Ishikawa (cell line): ENCODE measurements around the gene EPB41.

Experiments used
- CEBPB ChIP-seq: IDR thresholded peaks from 2 replicates; pipeline ENCODE4 v1.6.1; 2012
- CREB1 ChIP-seq: IDR thresholded peaks from 2 replicates; pipeline ENCODE4 v1.6.1; 2012; ENCODE audit warnings: low read depth
- EGR1 ChIP-seq: IDR thresholded peaks from 2 replicates; pipeline ENCODE4 v1.6.1; 2012
- EP300 ChIP-seq: IDR thresholded peaks from 2 replicates; pipeline ENCODE4 v1.6.1; 2012; ENCODE audit warnings: borderline replicate concordance
- FOXM1 ChIP-seq: IDR thresholded peaks from 2 replicates; pipeline ENCODE4 v1.6.1; 2012; ENCODE audit warnings: low read depth, borderline replicate concordance
- NFIC ChIP-seq: IDR thresholded peaks from 2 replicates; pipeline ENCODE4 v1.6.1; 2012
- RAD21 ChIP-seq: IDR thresholded peaks from 2 replicates; pipeline ENCODE4 v1.6.1; 2012; ENCODE audit warnings: low read depth
- TAF1 ChIP-seq: IDR thresholded peaks from 2 replicates; pipeline ENCODE4 v1.6.1; 2012; ENCODE audit warnings: low read depth, mild to moderate bottlenecking
- TCF12 ChIP-seq: IDR thresholded peaks from 2 replicates; pipeline ENCODE4 v1.6.1; 2012; ENCODE audit warnings: low read depth
- TEAD4 ChIP-seq: IDR thresholded peaks from 2 replicates; pipeline ENCODE4 v1.6.1; 2012
- YY1 ChIP-seq: IDR thresholded peaks from 2 replicates; pipeline ENCODE4 v1.6.1; 2012; ENCODE audit warnings: low read depth
- ZBTB7A ChIP-seq: IDR thresholded peaks from 2 replicates; pipeline ENCODE4 v1.6.1; 2012; ENCODE audit warnings: low read depth
- TF ChIP-seq, protein P1 (sequence below): IDR thresholded peaks from 2 replicates; pipeline ENCODE4 v1.6.1; 2012
- TF ChIP-seq, protein P2 (sequence below): IDR thresholded peaks from 2 replicates; pipeline ENCODE4 v1.6.1; 2012; ENCODE audit warnings: low read depth, mild to moderate bottlenecking
- TF ChIP-seq, protein P3 (sequence below): IDR thresholded peaks from 2 replicates; pipeline ENCODE4 v1.6.1; 2012

EPB41 gene

DNA sequence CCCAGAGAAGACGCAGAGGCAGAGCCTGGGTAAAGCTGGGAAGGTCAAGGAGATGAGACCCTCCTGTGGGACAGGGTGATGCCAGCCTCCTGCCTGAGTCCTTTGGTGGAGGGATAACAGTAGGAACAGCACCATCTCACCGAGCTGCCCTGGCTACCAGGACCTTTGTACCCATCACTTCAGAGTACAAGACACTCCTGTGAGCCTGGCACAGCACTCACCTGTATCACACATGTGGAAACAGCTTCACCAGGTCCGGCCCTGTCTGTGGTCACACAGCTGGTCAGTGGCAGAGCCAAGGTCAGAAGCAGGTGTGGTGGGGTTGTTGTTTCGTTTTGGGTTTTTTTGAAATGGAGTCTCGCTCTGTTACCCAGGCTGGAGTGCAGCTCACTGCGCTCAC, 214.4 kb downstream of the EPB41 start:
- TF ChIP-seq CEBPB (no peak), TEAD4 (no peak), ZBTB7A (no peak), EP300 (no peak), RAD21 (no peak), TAF1 (no peak), EGR1 (no peak), TCF12 (no peak), FOXM1 (no peak), YY1 (no peak), CREB1 (no peak), NFIC (no peak)
- TF ChIP-seq, protein P1, sequence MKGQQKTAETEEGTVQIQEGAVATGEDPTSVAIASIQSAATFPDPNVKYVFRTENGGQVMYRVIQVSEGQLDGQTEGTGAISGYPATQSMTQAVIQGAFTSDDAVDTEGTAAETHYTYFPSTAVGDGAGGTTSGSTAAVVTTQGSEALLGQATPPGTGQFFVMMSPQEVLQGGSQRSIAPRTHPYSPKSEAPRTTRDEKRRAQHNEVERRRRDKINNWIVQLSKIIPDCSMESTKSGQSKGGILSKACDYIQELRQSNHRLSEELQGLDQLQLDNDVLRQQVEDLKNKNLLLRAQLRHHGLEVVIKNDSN, result no peak
- TF ChIP-seq, protein P2, sequence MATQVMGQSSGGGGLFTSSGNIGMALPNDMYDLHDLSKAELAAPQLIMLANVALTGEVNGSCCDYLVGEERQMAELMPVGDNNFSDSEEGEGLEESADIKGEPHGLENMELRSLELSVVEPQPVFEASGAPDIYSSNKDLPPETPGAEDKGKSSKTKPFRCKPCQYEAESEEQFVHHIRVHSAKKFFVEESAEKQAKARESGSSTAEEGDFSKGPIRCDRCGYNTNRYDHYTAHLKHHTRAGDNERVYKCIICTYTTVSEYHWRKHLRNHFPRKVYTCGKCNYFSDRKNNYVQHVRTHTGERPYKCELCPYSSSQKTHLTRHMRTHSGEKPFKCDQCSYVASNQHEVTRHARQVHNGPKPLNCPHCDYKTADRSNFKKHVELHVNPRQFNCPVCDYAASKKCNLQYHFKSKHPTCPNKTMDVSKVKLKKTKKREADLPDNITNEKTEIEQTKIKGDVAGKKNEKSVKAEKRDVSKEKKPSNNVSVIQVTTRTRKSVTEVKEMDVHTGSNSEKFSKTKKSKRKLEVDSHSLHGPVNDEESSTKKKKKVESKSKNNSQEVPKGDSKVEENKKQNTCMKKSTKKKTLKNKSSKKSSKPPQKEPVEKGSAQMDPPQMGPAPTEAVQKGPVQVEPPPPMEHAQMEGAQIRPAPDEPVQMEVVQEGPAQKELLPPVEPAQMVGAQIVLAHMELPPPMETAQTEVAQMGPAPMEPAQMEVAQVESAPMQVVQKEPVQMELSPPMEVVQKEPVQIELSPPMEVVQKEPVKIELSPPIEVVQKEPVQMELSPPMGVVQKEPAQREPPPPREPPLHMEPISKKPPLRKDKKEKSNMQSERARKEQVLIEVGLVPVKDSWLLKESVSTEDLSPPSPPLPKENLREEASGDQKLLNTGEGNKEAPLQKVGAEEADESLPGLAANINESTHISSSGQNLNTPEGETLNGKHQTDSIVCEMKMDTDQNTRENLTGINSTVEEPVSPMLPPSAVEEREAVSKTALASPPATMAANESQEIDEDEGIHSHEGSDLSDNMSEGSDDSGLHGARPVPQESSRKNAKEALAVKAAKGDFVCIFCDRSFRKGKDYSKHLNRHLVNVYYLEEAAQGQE, result no peak
- TF ChIP-seq, protein P3, sequence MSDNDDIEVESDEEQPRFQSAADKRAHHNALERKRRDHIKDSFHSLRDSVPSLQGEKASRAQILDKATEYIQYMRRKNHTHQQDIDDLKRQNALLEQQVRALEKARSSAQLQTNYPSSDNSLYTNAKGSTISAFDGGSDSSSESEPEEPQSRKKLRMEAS, result no peak

DNA sequence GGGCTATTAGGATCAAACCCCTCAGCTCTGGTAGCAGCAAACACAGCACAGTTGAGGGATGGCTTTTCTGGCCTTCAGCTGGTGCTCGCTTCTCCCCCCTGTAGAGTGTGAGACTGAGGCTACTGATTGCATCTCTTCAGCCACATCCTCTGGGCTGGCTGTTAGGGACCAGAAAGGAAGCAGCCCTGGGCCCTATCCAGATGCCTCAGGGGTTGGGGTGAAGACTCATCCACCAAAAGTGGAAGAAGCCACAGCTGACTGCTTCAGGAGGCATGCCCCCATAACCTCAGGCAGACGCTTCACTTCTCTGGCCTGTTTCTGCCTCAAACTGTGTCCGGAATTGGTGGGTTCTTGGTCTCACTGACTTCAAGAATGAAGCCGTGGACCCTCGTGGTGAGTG, 215.5 kb downstream of the EPB41 start:
- TF ChIP-seq, protein P2, result no peak
- TF ChIP-seq TCF12 (no peak), ZBTB7A (no peak), RAD21 (no peak), TAF1 (no peak), NFIC (no peak)
- TF ChIP-seq, protein P1, result no peak

DNA sequence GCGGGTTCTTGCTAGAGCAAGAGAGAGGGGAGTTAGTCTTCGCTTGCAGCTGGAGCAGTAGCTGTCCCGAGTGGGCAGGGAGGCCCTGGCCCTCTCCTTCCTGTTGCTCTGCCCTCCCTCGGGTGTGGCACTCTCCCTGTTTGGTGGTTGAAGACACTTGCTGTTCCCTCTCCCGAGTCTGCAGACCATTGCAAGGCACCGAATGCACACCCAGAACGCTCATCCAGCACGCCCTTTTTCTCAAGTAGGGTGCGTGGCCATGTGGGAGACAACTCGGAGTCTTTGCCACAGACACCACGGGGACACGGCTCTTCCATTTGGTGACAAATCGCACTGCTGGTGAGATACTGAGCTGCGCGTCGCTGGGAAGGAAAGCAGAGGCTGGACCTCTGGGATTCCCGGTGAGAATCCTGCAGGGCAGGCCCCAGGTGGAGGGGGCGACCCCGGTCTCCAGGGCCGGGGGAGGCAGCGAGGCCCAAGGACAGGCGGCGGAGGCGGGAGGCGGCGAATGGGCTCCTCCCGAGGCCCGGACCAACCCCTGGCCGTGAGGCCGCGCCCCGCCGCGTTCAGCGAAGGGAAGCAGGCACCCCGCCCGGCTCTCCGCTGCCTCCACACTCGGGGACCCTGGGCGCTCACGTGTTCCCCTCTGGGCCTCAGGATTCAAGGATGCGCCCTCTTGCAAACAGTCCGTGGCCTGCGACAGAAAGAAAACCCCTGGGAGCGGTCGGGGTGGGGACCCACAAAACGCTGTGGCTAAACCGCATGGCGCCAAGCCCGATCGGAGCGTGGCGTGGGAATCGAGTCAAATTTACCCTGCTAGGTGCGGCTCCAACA, 219.7 kb downstream of the EPB41 start:
- TF ChIP-seq EP300 (no peak), TAF1 (no peak)
- TF ChIP-seq, protein P1, result peak; percentile 4; the same call in 1 of the 2 replicates

DNA sequence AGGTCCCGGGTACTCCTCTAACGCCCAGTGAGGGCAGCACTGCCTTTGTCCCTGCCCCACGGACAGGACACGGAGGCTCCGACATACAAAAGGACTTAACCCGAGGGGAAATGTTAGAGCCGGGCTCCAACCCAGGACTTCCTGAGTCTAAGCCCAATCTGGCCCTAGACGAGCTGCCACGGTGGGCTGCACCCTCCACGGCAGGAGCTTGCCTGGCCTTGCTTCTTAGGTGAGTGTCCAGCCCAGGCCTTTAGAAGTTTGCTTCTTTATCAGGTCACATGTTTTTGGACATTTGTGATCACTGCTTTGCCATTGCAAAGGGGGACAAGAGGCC, 220.3 kb downstream of the EPB41 start:
- TF ChIP-seq ZBTB7A, result no peak
- TF ChIP-seq NFIC, result no peak
- TF ChIP-seq, protein P2, result no peak
- no peak for TF ChIP-seq CEBPB
- no peak for TF ChIP-seq RAD21
- no peak for TF ChIP-seq TAF1
- TF ChIP-seq, protein P3, result no peak
- TF ChIP-seq YY1, result no peak
- TF ChIP-seq TCF12, result no peak
- TF ChIP-seq CREB1, result no peak
- TF ChIP-seq EGR1, result no peak
- no peak for TF ChIP-seq FOXM1
- no peak for TF ChIP-seq EP300
- no peak for TF ChIP-seq TEAD4
- TF ChIP-seq, protein P1, result no peak
